GM21423 (cell line): ENCODE data around the gene SEMA4C.
A peak's percentile ranks its signal among the peaks of the same experiment; 100 is the strongest.

Experiments
- ATAC-seq: cut with Tn5 transposase; IDR thresholded peaks from one replicate; pipeline ENCODE4 v1.9.1; 2021; ENCODE audit warnings: mild to moderate bottlenecking, moderate library complexity; ENCODE audit not compliant: unreplicated experiment

The SEMA4C gene

DNA sequence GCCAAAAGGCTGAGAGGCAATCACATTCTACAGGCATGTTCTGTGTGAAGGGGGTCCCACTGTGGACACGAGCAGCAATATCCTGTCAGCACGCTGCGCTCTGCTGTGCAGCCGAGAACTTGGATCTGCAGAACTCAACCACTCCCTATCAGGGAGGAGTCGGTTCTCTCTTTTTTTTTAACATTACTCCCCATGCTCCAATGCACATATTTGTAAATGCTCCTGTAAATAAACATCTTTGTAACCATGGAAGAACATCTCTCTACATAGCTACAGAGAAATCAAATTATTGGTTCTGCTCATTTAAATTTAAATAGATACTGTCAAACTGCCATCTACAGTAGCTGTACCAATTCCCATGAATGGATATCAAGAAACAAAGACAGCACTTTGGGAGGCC lies 23.1 kb downstream of the SEMA4C start:
- ATAC-seq, result no peak

GRCh38 chr2:96844405-96844808 lies 25.5 kb downstream of the SEMA4C start:
- no peak for ATAC-seq

- no peak for ATAC-seq
These were observed 26.2 kb downstream of the SEMA4C start, which contains the start of gene ANKRD23 for GRCh38 chr2:96843538-96844268. ANKRD23 (minus strand) TSS chr2:96844021; CDS start chr2:96843992, 29 bp downstream.

GRCh38 chr2:96842600-96842999 lies 27.3 kb downstream of the SEMA4C start:
- no peak for ATAC-seq

GRCh38 chr2:96841701-96842495 lies 28.0 kb downstream of the SEMA4C start:
- no peak for ATAC-seq

GRCh38 chr2:96839875-96840850 lies 29.7 kb downstream of the SEMA4C start:
- ATAC-seq, result no peak

DNA sequence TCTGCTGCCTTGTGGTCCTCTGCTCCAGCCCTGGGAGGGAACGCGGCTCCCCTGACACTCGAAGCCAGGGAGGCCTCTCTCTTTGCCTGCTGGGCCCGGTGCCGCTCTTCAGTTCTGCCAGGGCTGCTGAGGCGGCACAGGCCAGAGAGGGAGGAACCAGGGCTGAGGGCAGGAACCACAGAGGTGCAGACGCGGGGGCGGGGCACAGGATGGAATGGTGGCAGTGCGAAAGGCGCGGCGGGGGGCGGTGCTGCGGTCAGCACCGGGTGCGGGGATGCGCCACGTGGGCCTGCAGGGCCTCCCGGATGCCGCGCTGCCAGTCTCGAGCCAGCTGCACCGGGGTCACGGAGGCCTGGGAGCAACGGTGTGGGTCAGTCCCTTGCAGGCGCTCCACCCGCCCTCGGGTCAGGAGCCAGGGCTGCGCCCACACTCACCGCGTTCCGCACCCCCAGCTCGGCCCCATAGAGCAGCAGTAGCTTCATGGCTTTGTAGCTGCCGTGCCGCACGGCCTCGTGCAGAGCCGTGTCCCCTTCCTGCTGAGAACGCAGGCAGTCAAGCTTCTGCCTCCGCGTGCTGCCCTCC lies 30.5 kb downstream of the SEMA4C start:
- peak; percentile 74 for ATAC-seq

GRCh38 chr2:96838345-96839292 lies 31.3 kb downstream of the SEMA4C start:
- ATAC-seq, result no peak

DNA sequence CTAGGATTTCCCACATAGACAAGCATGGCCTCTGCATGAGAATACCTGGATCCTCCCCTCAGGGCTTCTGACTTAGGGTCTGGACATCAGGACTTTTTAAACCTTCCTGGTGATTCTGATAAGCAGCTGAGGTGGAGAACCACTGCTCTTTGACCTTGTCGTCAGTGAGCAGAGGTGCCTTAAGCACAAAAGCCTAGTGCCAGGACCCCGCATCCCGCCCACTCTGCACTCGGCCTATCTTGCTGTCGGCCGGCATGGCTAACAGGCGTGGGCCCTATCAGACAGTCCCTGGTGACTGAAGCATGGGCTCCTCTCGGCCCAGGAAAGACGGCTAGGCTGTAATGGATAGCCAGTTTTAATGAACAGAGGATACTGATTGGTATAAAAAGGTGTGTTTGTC lies 32.3 kb downstream of the SEMA4C start:
- no peak for ATAC-seq

DNA sequence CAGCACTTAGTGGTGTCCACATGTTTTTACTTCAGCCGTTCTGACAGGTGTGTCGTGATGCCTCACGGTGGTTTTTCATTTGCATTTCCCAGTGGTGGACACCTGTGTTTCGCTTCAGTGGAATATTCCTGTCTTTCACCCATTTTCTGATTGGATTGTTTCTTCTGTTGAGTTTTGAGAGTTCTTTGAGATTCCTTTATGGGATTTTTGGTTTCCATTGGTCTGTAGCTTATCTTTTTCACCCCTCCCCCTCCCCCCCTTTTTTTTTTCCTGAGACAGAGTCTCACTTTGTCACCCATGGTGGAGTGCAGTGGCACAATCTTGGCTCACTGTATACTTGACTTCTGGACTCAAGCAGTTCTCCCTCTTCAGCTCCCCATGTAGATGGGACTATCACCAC lies 34.0 kb downstream of the SEMA4C start:
- ATAC-seq, result no peak

DNA sequence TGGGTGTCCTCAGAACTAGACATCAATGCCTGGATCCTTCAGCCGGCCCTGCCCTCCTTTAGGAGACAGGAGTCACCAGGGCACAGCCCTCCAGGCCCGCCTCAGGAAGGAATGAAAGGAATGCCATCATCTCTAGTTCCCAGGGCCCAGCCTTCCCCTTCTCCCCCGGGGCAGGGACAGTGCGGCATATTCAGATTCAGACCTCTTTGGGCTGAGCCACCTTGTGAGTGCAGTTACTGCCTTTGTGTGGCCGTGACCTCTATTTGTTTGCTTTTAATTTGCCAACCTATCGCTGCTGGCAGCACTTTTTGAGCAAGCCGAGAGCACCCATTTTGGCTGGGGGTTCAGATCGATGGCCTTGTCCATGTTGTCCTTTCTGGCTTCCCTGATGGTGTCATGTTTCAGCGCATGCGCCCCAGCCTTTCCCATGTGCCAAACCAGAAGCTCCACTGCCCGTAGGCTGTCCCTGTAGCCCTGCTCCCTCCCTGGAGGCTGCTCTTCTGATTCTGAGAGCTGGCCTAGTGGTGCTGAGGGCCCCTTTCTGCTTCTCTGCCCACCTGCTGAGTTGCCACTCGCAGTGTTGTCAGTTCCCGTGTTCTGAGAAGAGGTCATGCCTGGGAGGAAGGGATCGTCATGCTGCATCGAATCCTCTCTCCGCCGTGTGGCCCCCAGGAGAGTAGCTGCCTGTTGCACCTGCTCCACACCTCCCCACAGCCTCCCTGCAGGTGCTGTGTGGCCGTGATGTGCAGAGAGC lies 36.9 kb downstream of the SEMA4C start:
- ATAC-seq, result no peak

DNA sequence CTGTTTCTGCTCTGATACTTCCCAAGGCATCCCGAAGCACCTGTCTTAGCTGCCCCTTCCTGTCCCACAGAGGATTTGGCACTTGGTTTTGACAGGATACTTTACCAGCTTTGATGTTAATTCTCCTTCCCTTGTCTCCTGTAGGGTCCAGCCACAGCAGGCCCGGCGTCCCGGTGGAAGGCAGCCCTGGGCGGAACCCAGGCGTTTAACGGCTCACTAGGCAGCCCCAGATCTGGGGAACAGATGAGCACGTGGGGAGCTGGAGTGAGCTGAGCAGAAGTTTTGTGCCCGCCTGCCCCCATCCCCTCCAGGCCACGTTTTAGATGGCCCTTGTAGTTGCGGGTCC lies 37.5 kb downstream of the SEMA4C start:
- ATAC-seq, result no peak

- no peak for ATAC-seq
These were observed 38.2 kb downstream of the SEMA4C start for GRCh38 chr2:96831679-96832078.

- no peak for ATAC-seq
These were observed 39.8 kb downstream of the SEMA4C start for GRCh38 chr2:96830044-96830562.

DNA sequence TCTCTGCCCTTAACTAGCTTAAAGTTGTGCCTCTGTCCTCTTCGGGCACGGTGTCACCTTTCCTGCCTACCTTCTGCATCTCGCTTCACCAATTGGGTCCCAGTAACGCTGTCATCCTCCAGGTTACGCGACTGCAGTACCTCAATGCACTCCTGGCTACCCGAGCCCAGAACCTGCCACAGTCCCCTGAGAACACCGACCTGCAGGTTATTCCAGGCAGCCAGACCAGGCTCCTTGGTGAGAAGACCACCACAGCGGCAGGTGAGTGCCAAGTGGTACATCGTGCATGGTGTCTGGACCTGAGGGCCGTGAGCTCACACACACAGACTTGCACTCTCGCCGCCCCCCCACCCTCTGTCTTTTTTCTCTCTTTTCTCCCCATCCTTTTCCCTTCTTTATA lies 41.0 kb downstream of the SEMA4C start:
- no peak for ATAC-seq

- no peak for ATAC-seq
These were observed 41.4 kb downstream of the SEMA4C start for GRCh38 chr2:96828436-96828835.

GRCh38 chr2:96826546-96827278 lies 43.2 kb downstream of the SEMA4C start:
- no peak for ATAC-seq

GRCh38 chr2:96825057-96825456 lies 44.8 kb downstream of the SEMA4C start:
- no peak for ATAC-seq
